ENCODE data around the gene RAPGEF4. TPM values are rescaled to one million over a fixed set of nuclear protein-coding genes. Genes with fewer than 3 reads are reported as not detected.

Gene RAPGEF4
- total RNA-seq, 6 donors from 2014 or later = 8.3 to 35.2 (median 17.4) TPM

DNA sequence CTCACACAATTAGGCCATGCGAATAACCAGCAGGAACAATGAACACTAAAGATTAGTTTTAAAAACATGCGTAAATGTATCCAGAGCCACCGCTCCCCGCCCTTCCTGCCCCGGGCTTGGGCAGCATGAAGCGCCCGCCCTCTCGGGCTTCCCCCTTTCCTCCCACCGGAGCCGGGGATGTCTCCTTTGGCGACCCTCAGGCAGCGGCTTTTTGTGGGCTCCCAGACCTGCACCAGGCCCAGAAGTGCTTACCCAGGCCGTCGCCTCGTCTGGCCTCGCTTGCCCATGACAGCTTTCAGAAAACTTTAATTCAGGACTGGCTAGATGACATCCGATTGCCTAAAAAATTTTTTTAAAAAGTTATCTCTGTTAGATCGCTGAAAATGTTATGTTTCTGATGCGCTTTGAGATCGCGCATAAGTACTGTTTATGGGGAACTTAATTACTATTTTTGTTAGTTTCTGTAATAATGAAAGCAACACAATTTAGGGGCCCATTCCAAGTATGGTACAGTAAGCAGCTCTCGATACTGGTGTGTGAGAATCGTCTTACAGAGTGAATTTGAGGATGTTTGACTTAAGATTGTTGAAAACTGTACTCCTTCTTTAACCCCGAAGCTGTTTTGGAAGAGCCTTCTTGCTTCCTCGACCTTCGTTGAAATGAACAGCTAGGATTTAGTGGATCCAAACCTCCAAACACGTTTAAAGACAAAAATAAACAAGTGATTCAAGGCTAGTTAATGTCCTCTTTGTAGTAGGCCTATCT is 341.1 kb downstream of the RAPGEF4 start:
- Histone ChIP-seq H3K4me1 (peaks cover 9 to 44% (median 15%) of the 10 kb centered on the region in 4 donors), H3K36me3 (no peaks in the 10 kb centered on the region), H3K27me3 (no peaks in the 10 kb centered on the region), H3K27ac (peak overlapping the region; percentile 88 to 97 (median 94)), H3K4me3 (peak overlapping the region; percentile 53 to 82 (median 74)), H3K9me3 (no peaks in the 10 kb centered on the region)
- TF ChIP-seq EP300 (IDR thresholded peaks at IDR 0.05) (no peak), POLR2A (IDR thresholded peaks at IDR 0.05) (no peak), POLR2AphosphoS5 (IDR thresholded peaks at IDR 0.05) (peak in 1 of 2 donors; percentile 48)
- TF ChIP-seq, protein P1, sequence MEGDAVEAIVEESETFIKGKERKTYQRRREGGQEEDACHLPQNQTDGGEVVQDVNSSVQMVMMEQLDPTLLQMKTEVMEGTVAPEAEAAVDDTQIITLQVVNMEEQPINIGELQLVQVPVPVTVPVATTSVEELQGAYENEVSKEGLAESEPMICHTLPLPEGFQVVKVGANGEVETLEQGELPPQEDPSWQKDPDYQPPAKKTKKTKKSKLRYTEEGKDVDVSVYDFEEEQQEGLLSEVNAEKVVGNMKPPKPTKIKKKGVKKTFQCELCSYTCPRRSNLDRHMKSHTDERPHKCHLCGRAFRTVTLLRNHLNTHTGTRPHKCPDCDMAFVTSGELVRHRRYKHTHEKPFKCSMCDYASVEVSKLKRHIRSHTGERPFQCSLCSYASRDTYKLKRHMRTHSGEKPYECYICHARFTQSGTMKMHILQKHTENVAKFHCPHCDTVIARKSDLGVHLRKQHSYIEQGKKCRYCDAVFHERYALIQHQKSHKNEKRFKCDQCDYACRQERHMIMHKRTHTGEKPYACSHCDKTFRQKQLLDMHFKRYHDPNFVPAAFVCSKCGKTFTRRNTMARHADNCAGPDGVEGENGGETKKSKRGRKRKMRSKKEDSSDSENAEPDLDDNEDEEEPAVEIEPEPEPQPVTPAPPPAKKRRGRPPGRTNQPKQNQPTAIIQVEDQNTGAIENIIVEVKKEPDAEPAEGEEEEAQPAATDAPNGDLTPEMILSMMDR (IDR thresholded peaks at IDR 0.05) = no peak
- DNase-seq = peak; percentile 58 to 85
- 2 to 3% methylated on average over 27 of the region's 27 CpGs for WGBS, 2 donors
- ATAC-seq (ENCODE audit: low FRiP score in 2 of 2) = peak in 1 of 2 donors; percentile 70

DNA sequence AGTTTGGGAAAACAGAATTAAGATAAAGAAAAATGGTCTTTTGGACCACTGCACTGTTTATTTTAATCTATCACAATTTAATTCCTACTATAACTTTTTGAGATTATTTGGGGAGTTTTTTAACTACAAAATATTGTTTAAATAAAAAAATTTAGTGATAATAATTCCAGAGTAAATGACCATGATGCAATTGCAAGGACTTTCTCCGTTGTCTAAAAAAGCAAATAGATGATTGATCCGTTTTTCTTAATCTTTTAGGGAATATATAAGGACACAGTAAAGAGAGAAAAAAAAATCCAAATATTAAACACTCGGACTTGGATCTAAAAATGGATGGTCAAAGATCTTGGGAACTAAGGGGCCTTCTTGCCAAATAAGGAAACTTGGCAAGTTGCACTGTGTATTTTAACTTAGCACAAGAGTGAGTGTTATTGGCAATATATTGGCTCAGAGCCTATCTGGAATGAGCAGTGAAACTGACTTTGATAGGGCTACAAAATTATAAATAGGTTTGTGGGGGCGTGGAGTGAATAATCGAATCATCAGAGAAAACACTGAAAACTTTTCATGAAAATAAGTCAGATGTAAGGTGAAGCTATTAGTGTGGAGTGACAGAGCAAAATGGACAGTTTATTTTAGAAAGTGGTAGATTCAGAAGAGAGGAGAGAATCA is 342.0 kb downstream of the RAPGEF4 start:
- ATAC-seq (ENCODE audit: low FRiP score in 2 of 2) (no peak), DNase-seq (no peak)
- Histone ChIP-seq H3K9me3 (no peaks in the 10 kb centered on the region), H3K4me1 (peaks cover 9 to 44% (median 15%) of the 10 kb centered on the region in 4 donors), H3K36me3 (no peaks in the 10 kb centered on the region), H3K27ac (peak overlapping the region in 3 of 4 donors; percentile 88 to 97 (median 93)), H3K4me3 (peak overlapping the region in 2 of 4 donors; percentile 81 to 82), H3K27me3 (no peaks in the 10 kb centered on the region)
- TF ChIP-seq EP300 (IDR thresholded peaks at IDR 0.05) = no peak
- no peak for TF ChIP-seq POLR2A (IDR thresholded peaks at IDR 0.05)
- TF ChIP-seq POLR2AphosphoS5 (IDR thresholded peaks at IDR 0.05) = no peak
- TF ChIP-seq, protein P1 (IDR thresholded peaks at IDR 0.05) = no peak
- 48 to 50% methylated on average over 5 of the region's 5 CpGs for WGBS, 2 donors

DNA sequence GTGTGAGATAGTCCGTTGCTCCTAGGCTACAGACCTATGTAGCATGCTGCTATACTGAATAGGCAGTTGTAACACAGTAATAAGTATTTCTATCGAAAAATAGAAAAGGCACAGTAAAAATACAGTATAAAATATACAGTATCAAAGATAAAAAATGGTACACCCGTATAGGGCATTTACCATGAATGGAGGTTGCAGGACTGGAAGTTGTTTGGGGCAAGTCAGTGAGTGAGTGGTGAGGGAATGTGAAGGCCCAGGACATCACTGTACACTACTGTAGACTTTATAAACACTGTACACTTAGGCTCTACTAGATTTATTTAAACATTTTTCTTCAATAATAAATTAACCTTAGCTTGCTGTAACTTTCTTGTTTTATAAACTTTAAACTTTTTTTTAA is 343.5 kb downstream of the RAPGEF4 start:
- TF ChIP-seq EP300 (IDR thresholded peaks at IDR 0.05) = no peak
- TF ChIP-seq, protein P1 (IDR thresholded peaks at IDR 0.05) = no peak
- TF ChIP-seq POLR2A (IDR thresholded peaks at IDR 0.05) = no peak
- no peak for TF ChIP-seq POLR2AphosphoS5 (IDR thresholded peaks at IDR 0.05)
- no peaks in the 10 kb centered on the region for H3K9me3 ChIP-seq
- H3K4me3 ChIP-seq = no peak overlapping the region
- no peaks in the 10 kb centered on the region for H3K27me3 ChIP-seq
- H3K4me1 ChIP-seq = peaks cover 9 to 44% (median 15%) of the 10 kb centered on the region in 4 donors
- no peak for DNase-seq
- no peak for ATAC-seq (ENCODE audit: low FRiP score in 2 of 2)
- WGBS, 2 donors = 83 to 86% methylated on average over 3 of the region's 3 CpGs
- H3K36me3 ChIP-seq = no peaks in the 10 kb centered on the region
- no peak overlapping the region for H3K27ac ChIP-seq

DNA sequence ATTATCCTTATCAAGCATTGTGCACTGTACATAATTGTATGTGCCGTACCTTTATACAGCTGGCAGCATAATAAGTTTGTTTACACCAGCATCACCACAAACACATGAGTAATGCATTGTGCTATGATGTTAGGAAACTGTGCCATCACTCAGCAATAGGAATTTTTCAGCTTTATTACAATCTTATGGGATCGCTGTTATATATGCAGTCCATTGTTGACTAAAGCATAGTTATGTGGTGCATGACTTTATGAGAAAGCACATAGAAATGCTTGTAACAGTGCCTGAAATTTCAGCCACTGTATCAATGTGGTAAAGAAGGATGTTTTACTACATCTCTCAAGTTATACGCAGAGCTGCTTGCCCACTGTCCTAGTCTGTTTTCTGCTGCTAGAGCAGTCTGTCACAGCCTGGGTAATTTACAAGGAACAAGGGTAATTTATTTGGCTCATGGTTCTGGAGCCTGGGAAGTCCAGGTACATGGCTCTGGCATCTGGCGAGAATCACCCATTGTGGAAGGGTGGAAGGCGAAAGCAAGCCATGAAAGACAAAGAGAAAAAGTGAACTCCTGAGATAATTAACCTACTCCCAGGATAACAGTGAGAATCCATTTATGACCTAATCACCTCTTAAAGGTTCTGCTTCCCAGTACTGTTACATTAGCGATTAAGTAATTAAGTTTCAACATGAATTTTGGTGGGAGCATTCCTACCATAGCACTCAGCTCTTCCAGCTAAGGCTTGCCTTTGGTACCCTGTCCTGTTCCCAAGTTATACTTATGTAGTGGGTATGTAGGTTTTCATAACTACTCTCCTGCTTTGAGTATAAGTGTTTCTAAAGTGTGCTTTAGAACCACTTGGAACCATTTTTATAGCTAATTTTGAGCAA is 344.6 kb downstream of the RAPGEF4 start:
- ATAC-seq (ENCODE audit: low FRiP score in 2 of 2) (no peak), DNase-seq (no peak)
- Histone ChIP-seq H3K27me3 (no peaks in the 10 kb centered on the region), H3K9me3 (no peaks in the 10 kb centered on the region), H3K36me3 (no peaks in the 10 kb centered on the region), H3K4me1 (peaks cover 6 to 39% (median 12%) of the 10 kb centered on the region in 4 donors), H3K27ac (no peak overlapping the region), H3K4me3 (no peak overlapping the region)
- WGBS, 2 donors = 95% methylated on average over 6 of the region's 6 CpGs
- TF ChIP-seq, protein P1 (IDR thresholded peaks at IDR 0.05) = no peak
- no peak for TF ChIP-seq POLR2AphosphoS5 (IDR thresholded peaks at IDR 0.05)
- no peak for TF ChIP-seq POLR2A (IDR thresholded peaks at IDR 0.05)
- TF ChIP-seq EP300 (IDR thresholded peaks at IDR 0.05) = no peak
